Measurements from ENCODE around the gene PCDHA1.

The PCDHA1 gene

DNA sequence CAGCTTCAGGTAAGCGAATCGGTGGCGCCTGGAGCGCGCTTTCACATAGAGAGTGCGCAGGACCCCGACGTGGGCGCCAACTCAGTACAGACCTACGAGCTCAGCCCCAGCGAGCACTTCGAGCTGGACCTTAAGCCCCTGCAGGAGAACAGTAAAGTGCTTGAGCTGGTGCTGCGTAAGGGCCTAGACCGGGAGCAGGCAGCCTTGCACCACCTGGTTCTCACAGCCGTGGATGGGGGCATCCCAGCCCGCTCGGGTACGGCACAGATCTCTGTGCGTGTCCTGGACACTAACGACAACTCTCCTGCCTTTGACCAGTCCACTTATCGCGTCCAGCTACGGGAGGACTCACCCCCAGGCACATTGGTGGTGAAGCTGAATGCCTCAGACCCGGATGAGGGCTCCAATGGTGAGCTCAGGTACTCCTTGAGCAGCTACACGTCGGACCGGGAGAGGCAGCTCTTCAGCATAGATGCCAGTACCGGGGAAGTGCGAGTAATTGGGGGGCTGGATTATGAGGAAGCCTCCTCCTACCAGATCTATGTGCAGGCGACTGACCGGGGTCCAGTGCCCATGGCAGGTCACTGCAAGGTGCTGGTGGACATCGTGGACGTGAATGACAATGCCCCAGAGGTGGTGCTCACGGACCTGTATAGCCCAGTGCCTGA, 181.4 kb downstream of the PCDHA1 start:
- TF ChIP-seq, protein P1, sequence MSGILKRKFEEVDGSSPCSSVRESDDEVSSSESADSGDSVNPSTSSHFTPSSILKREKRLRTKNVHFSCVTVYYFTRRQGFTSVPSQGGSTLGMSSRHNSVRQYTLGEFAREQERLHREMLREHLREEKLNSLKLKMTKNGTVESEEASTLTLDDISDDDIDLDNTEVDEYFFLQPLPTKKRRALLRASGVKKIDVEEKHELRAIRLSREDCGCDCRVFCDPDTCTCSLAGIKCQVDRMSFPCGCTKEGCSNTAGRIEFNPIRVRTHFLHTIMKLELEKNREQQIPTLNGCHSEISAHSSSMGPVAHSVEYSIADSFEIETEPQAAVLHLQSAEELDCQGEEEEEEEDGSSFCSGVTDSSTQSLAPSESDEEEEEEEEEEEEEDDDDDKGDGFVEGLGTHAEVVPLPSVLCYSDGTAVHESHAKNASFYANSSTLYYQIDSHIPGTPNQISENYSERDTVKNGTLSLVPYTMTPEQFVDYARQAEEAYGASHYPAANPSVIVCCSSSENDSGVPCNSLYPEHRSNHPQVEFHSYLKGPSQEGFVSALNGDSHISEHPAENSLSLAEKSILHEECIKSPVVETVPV (CRISPR knock-in tag; IDR thresholded peaks at IDR 0.05), result no peak
- TF ChIP-seq ZNF8 (CRISPR knock-in tag; IDR thresholded peaks at IDR 0.05), result no peak
- TF ChIP-seq, protein P2, sequence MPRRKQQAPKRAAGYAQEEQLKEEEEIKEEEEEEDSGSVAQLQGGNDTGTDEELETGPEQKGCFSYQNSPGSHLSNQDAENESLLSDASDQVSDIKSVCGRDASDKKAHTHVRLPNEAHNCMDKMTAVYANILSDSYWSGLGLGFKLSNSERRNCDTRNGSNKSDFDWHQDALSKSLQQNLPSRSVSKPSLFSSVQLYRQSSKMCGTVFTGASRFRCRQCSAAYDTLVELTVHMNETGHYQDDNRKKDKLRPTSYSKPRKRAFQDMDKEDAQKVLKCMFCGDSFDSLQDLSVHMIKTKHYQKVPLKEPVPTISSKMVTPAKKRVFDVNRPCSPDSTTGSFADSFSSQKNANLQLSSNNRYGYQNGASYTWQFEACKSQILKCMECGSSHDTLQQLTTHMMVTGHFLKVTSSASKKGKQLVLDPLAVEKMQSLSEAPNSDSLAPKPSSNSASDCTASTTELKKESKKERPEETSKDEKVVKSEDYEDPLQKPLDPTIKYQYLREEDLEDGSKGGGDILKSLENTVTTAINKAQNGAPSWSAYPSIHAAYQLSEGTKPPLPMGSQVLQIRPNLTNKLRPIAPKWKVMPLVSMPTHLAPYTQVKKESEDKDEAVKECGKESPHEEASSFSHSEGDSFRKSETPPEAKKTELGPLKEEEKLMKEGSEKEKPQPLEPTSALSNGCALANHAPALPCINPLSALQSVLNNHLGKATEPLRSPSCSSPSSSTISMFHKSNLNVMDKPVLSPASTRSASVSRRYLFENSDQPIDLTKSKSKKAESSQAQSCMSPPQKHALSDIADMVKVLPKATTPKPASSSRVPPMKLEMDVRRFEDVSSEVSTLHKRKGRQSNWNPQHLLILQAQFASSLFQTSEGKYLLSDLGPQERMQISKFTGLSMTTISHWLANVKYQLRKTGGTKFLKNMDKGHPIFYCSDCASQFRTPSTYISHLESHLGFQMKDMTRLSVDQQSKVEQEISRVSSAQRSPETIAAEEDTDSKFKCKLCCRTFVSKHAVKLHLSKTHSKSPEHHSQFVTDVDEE (CRISPR knock-in tag; IDR thresholded peaks at IDR 0.05), result no peak
- TF ChIP-seq, protein P3, sequence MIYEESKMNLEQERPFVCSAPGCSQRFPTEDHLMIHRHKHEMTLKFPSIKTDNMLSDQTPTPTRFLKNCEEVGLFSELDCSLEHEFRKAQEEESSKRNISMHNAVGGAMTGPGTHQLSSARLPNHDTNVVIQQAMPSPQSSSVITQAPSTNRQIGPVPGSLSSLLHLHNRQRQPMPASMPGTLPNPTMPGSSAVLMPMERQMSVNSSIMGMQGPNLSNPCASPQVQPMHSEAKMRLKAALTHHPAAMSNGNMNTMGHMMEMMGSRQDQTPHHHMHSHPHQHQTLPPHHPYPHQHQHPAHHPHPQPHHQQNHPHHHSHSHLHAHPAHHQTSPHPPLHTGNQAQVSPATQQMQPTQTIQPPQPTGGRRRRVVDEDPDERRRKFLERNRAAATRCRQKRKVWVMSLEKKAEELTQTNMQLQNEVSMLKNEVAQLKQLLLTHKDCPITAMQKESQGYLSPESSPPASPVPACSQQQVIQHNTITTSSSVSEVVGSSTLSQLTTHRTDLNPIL (CRISPR knock-in tag; IDR thresholded peaks at IDR 0.05; ENCODE audit: low read depth), result no peak
- TF ChIP-seq ESRRG (CRISPR knock-in tag; IDR thresholded peaks at IDR 0.05), result no peak
- TF ChIP-seq SNAI2 (CRISPR knock-in tag; IDR thresholded peaks at IDR 0.05), result no peak
- TF ChIP-seq ISL1 (CRISPR knock-in tag; IDR thresholded peaks at IDR 0.05), result no peak
- TF ChIP-seq, protein P4, sequence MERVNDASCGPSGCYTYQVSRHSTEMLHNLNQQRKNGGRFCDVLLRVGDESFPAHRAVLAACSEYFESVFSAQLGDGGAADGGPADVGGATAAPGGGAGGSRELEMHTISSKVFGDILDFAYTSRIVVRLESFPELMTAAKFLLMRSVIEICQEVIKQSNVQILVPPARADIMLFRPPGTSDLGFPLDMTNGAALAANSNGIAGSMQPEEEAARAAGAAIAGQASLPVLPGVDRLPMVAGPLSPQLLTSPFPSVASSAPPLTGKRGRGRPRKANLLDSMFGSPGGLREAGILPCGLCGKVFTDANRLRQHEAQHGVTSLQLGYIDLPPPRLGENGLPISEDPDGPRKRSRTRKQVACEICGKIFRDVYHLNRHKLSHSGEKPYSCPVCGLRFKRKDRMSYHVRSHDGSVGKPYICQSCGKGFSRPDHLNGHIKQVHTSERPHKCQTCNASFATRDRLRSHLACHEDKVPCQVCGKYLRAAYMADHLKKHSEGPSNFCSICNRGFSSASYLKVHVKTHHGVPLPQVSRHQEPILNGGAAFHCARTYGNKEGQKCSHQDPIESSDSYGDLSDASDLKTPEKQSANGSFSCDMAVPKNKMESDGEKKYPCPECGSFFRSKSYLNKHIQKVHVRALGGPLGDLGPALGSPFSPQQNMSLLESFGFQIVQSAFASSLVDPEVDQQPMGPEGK (CRISPR knock-in tag; IDR thresholded peaks at IDR 0.05; ENCODE audit: borderline replicate concordance), result no peak
- no peak for TF ChIP-seq ARNTL (CRISPR knock-in tag; IDR thresholded peaks at IDR 0.05; ENCODE audit: borderline replicate concordance, low read depth)
- TF ChIP-seq PPARA (CRISPR knock-in tag; IDR thresholded peaks at IDR 0.05; ENCODE audit: borderline replicate concordance), result no peak
- no peak for TF ChIP-seq ZC3H10 (CRISPR knock-in tag; IDR thresholded peaks at IDR 0.05)
- TF ChIP-seq ZNF565 (CRISPR knock-in tag; conservative IDR thresholded peaks at IDR 0.05; ENCODE audit: low read depth), result no peak
- TF ChIP-seq, protein P5, sequence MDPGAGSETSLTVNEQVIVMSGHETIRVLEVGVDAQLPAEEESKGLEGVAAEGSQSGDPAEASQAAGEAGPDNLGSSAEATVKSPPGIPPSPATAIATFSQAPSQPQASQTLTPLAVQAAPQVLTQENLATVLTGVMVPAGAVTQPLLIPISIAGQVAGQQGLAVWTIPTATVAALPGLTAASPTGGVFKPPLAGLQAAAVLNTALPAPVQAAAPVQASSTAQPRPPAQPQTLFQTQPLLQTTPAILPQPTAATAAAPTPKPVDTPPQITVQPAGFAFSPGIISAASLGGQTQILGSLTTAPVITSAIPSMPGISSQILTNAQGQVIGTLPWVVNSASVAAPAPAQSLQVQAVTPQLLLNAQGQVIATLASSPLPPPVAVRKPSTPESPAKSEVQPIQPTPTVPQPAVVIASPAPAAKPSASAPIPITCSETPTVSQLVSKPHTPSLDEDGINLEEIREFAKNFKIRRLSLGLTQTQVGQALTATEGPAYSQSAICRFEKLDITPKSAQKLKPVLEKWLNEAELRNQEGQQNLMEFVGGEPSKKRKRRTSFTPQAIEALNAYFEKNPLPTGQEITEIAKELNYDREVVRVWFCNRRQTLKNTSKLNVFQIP (CRISPR knock-in tag; IDR thresholded peaks at IDR 0.05; ENCODE audit: borderline replicate concordance, low read depth), result no peak

DNA sequence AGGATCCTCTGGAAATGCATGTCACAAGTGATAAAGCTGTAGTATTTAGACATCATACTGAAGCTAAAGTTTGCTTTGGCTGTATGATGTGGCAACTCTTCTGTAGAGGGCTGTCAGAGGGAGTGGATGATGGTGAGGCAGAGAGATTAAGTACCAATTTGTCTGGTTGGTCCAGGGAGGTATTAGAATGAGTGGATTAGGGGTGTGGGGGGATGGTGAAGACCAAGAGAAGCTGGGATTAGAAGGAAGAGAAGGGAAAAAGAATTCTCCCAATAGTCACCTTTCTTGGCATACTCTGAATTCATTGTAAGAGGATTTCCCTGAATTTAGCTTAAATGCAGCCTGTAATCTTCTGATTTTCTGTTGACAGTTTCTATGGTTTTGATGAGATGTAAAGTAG, 183.9 kb downstream of the PCDHA1 start:
- no peak for ATAC-seq
- no peak for TF ChIP-seq CSDC2 (CRISPR knock-in tag; IDR thresholded peaks at IDR 0.05)
- TF ChIP-seq, protein P1 (CRISPR knock-in tag; IDR thresholded peaks at IDR 0.05), result no peak
- no peak for TF ChIP-seq SNAI2 (CRISPR knock-in tag; IDR thresholded peaks at IDR 0.05)
- no peak for TF ChIP-seq TCF4 (CRISPR knock-in tag; IDR thresholded peaks at IDR 0.05; ENCODE audit: borderline replicate concordance)
- TF ChIP-seq ISL1 (CRISPR knock-in tag; IDR thresholded peaks at IDR 0.05), result no peak
- TF ChIP-seq BACH2 (CRISPR knock-in tag; IDR thresholded peaks at IDR 0.05; ENCODE audit: borderline replicate concordance), result no peak
- TF ChIP-seq, protein P2 (CRISPR knock-in tag; IDR thresholded peaks at IDR 0.05), result no peak
- TF ChIP-seq ZNF565 (CRISPR knock-in tag; conservative IDR thresholded peaks at IDR 0.05; ENCODE audit: low read depth), result no peak
- TF ChIP-seq TOX (CRISPR knock-in tag; IDR thresholded peaks at IDR 0.05; ENCODE audit: borderline replicate concordance), result no peak
- no peak for TF ChIP-seq GLIS3 (CRISPR knock-in tag; IDR thresholded peaks at IDR 0.05)
- TF ChIP-seq, protein P5 (CRISPR knock-in tag; IDR thresholded peaks at IDR 0.05; ENCODE audit: borderline replicate concordance, low read depth), result no peak
- TF ChIP-seq ZNF8 (CRISPR knock-in tag; IDR thresholded peaks at IDR 0.05), result no peak
- TF ChIP-seq ARNTL (CRISPR knock-in tag; IDR thresholded peaks at IDR 0.05; ENCODE audit: borderline replicate concordance, low read depth), result no peak
- TF ChIP-seq, protein P4 (CRISPR knock-in tag; IDR thresholded peaks at IDR 0.05; ENCODE audit: borderline replicate concordance), result no peak
- TF ChIP-seq PPARA (CRISPR knock-in tag; IDR thresholded peaks at IDR 0.05; ENCODE audit: borderline replicate concordance), result no peak
- no peak for TF ChIP-seq RARB (CRISPR knock-in tag; IDR thresholded peaks at IDR 0.05)
- no peak for TF ChIP-seq ZC3H10 (CRISPR knock-in tag; IDR thresholded peaks at IDR 0.05)

More for the DNA sequence above, 181.4 kb downstream of the PCDHA1 start:
- ATAC-seq, result no peak

Data from SK-N-SH treated with all-trans-retinoic acid at 6 μM for 48 hours (cell line).